ENCODE results near the gene C22orf15.
A peak's percentile ranks its signal among the peaks of the same experiment; 100 is the strongest.

The C22orf15 gene

DNA sequence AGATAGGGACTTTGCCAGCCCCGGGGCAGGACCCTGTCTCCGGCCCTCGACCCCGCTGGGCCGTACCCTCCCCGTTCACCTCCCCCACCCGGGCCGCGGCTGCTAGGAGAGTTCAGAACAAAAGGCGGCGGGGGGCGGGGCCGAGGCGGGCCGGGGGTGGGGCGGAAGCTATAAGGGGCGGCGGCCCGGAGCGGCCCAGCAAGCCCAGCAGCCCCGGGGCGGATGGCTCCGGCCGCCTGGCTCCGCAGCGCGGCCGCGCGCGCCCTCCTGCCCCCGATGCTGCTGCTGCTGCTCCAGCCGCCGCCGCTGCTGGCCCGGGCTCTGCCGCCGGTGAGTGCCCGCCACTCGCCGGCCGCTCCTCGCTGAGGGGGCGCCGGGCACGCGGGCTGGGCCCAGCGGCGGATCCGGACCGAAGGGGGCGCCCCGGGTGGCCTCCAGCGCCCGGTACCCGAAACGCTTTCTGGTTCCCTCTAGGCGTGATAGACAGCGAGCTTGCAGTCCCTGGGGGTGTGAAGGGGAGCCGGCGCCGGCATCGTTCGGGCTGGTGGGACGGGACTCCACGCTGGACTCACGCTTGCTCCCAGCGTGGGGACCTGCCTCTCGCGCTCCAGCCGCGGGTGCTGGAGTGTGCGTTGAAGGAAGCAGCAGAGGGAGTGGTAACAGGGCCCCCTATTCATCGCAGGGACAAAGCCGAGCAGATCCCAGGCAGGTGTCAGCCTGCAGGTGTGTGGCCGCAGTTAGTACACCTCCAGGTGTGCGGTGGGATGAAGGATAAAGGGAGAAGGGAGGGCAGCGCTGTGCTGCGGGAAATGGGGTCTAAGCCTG, 10.1 kb downstream of the C22orf15 start, which contains the start of gene MMP11:
Gene MMP11 (plus strand): TSS at position 201 of the 825 bp plus-strand sequence. CDS start 22 bp downstream, at position 223.
- DNase-seq (ENCODE audit: low spot score) = peak; percentile 84

- DNase-seq (ENCODE audit: low spot score) = no peak
These were observed 10.8 kb downstream of the C22orf15 start for GRCh38 chr22:23773483-23774113.

DNA sequence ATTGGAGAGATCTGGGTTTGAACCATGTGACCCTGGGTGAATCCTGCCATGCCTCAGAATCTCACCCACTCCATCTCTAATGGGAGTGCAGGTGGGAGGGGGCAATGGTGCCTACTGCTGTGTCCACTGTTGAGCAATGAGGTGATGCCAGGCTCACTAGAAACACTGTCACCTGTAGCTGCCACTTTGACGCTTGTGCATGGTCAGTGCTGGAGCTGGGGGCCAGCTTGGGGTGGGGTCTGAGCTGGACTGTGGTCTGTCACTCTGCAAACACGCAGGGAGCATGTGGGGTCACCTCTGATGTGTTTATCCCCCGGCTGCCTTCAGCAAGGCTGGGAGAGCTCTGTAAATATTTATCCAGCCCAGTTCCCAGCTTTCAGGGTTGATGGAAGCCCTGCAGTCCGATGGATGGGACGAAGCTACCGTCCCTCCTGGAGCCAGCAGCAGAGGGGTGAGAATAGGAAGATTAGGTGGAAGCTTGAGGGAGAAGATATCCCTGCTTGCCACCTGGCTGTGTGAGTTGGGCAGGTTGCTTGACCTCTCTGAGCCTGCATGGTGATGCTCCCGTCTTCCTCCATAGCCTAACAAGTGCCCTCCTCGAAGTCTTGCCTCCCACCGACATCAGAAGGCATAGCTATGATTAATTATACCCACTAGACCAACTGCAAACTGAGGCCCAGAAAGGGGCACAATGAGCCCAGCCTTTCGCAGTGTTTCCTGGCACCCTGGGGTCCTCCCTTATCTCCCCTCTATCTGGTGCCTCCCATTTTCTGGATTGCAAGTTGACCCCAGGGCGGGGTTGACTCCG, 11.5 kb downstream of the C22orf15 start:
- DNase-seq (ENCODE audit: low spot score) = no peak

- DNase-seq (ENCODE audit: low spot score) = peak; percentile 53
These were observed 12.2 kb downstream of the C22orf15 start for GRCh38 chr22:23774922-23775436.

DNA sequence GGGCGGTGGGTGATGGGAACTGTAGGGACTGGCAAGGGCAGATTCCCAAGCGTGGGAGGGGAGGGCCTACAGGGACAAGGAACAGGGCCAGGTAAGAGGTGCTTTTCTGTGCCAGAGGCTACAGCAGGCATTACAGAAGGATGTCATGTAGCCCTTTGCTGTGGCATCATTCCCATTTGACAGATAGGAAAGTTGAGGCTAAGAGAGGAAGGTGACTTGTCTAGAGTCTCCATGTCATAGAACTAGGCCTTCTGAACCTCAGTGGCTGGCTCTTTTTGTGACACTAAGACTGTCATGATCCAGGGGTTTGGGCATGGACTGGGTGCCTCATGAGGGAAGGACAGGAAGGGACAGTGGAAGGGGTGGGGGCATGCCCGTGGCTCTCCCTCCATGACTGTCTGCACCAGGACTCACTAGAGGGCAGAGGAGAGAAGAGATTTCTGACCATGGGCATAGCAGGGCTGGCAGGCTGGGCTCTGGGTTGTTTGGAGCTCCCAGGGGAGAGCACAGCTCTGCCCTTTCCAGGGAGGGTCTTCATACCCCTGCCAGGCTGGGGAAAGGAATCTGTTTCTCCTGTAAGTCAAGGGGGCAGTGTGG, 13.1 kb downstream of the C22orf15 start:
- no peak for DNase-seq (ENCODE audit: low spot score)

DNA sequence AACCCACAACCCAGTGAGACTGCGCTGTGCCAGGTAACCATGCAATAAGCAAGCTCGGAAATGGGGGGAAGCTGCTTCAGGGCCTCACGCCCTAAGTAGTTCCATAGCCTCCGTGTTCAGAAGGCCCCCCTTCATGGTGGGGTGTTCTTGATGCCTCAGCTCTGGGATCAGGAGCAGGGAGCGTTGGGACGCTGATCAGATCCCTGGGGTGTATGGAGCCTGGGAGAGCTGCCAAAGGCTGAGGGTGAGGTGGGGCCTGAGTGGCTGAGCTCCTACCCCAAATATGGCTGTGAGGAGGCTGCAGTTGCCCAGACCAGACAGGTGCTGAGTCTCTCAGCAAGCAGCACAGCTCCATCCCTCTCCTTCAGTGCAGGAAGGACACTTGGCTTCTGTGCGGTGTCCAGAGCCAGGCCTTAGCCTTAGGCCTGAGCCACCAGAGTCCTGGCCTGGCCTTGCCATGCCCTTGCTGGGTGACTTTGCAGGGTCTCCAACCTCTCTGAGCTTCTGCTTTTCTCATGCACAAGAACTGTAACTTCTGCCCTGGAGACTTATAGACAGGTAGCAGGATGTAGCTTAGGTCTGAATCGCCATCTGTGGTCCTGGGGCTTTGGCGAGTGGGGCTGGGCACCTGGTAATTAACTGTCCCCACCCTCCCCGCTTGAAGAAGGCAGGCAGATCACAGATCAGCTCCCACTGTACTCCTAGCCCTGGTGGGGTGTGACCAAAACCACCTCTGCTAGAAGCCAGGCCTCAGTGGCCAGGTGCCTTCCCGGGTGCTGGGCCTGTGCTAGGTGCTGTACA, 15.2 kb downstream of the C22orf15 start:
- DNase-seq (ENCODE audit: low spot score) = no peak

- DNase-seq (ENCODE audit: low spot score) = no peak
These were observed 15.7 kb downstream of the C22orf15 start for GRCh38 chr22:23778577-23778900.

- DNase-seq (ENCODE audit: low spot score) = no peak
These were observed 16.3 kb downstream of the C22orf15 start for GRCh38 chr22:23779083-23779482.

DNA sequence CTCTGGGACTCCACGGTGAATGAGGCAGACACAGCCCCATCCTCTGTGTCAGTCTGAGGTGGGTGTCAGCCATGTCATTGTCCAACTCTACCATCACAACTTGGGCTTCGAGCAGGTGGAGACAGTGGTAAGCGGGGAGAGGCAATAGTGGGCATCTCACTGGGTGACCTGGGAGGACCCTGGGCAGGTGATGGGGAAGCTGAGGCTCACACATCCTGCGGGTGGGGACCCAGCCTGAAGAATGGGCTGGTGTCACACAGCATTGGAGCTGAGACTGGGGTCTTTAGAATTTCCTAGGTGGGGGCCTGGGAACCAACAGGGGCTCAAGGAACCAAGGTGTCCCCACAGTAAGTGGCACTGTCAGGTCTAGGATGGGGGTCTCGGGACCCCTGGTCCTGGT, 16.9 kb downstream of the C22orf15 start:
- no peak for DNase-seq (ENCODE audit: low spot score)

- no peak for DNase-seq (ENCODE audit: low spot score)
These were observed 17.5 kb downstream of the C22orf15 start for GRCh38 chr22:23780146-23780748.

- DNase-seq (ENCODE audit: low spot score) = no peak
These were observed 18.3 kb downstream of the C22orf15 start for GRCh38 chr22:23781065-23781464.

GRCh38 chr22:23781511-23782183, 18.9 kb downstream of the C22orf15 start:
- no peak for DNase-seq (ENCODE audit: low spot score)

DNA sequence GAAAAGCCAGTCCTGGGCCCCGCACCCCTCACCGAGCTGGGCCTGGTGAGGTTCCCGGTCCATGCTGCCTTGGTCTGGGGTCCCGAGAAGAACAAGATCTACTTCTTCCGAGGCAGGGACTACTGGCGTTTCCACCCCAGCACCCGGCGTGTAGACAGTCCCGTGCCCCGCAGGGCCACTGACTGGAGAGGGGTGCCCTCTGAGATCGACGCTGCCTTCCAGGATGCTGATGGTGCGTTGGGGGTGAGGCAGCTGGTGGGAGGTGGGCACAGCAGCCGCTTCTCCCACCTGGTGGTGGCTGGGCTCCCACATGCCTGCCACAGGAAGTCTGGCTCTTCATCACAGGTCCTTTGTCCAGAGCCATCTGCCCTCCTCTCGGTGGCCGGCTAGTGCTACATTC, 19.5 kb downstream of the C22orf15 start:
- DNase-seq (ENCODE audit: low spot score) = no peak

DNA sequence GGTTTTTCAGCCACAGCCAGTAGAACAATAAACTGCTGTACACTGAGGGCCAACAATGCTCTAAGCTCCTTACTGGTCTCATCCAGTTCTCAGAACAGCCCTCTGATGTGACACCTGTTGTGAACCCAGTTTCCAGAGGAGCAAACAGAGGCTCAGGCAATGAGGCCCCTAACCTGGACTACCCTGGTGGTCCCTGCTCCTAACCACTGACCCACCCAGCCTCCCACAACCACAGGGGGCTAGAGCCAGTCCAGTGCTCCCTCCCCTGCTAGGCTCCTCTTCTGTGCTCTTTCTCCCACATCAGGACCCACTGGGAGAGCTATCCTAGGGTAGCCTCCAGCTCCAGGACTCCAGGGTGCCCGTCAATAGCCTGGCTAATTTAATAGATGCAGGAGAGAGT, 19.9 kb downstream of the C22orf15 start:
- no peak for DNase-seq (ENCODE audit: low spot score)

DNA sequence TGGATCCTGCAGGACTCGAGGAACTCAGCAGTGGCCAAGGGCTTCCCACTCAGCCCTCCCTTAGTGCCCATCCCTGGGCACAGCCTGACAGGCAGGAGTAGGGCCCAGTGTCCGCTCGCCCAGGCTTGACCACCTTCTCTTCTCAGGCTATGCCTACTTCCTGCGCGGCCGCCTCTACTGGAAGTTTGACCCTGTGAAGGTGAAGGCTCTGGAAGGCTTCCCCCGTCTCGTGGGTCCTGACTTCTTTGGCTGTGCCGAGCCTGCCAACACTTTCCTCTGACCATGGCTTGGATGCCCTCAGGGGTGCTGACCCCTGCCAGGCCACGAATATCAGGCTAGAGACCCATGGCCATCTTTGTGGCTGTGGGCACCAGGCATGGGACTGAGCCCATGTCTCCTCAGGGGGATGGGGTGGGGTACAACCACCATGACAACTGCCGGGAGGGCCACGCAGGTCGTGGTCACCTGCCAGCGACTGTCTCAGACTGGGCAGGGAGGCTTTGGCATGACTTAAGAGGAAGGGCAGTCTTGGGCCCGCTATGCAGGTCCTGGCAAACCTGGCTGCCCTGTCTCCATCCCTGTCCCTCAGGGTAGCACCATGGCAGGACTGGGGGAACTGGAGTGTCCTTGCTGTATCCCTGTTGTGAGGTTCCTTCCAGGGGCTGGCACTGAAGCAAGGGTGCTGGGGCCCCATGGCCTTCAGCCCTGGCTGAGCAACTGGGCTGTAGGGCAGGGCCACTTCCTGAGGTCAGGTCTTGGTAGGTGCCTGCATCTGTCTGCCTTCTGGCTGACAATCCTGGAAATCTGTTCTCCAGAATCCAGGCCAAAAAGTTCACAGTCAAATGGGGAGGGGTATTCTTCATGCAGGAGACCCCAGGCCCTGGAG, 20.7 kb downstream of the C22orf15 start:
- no peak for DNase-seq (ENCODE audit: low spot score)

DNA sequence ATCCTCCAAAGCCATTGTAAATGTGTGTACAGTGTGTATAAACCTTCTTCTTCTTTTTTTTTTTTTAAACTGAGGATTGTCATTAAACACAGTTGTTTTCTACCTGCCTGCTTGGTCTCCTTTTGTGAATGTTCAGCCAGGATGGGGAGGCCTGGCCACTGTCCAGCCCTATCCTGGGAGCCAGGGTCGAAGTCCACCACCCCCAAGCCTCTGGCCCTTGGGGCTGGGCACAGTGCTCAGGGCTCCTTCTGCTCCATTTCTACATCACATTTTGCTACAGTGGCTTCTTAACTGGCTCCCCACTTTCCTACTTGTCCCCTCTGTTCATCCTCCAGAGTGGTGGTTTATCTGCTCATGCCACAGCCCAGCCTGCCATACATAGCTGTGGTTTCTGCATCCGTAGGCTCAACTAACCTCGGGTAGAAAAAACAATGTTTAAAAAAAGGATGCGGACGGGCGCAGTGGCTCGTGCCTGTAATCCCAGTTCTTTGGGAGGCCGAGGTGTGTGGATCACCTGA, 21.5 kb downstream of the C22orf15 start:
- DNase-seq (ENCODE audit: low spot score) = no peak

DNA sequence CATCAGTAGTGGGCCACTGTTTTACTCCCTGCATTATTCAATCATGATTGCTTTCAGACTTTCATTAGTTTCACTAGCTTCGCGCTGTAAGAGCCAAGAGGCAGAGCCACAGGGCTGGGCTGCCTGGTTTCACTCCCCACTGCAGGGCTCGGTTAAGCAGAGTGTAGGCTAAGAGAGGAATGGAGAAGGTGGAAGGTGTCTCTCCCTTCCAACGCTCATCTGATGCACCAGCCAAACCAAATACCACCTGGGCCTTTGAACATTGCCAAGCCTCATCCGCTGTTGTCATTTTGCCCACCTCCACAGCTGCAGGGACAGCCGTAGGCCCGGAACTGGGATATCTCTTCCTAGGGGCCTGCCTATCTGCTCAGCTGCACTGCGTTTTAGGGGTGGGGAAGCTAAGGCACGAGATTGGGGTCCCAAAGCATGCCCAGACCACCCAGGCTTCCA, 23.5 kb downstream of the C22orf15 start:
- DNase-seq (ENCODE audit: low spot score) = no peak

DNA sequence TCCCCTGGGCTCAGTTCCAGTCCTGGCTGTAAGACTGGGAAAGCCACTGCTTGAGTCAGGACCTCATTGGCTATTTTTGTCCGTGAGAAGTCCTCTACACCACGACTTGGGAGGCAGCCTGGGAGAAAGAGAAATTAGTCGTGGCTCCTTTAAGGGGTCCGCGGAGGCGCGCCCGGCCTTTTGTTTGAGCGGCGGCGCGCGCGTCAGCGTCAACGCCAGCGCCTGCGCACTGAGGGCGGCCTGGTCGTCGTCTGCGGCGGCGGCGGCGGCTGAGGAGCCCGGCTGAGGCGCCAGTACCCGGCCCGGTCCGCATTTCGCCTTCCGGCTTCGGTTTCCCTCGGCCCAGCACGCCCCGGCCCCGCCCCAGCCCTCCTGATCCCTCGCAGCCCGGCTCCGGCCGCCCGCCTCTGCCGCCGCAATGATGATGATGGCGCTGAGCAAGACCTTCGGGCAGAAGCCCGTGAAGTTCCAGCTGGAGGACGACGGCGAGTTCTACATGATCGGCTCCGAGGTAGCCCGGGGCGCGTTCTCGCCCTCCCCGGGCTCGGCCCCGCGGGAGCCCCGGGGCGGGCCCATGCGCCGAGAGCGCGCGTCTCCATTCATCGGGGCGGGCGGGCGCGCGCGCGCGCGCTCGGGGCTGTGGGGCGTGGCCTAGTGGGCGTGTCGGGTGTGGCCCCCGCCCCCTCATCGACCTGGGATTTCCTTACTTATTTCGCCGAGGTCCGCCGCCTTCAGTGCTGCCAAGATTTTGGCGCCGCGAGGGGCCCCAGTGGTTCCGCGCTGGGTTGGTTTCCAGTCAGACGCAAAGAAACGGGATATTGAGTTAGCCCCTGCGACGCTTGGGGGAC, 24.2 kb downstream of the C22orf15 start, which contains the start of gene SMARCB1:
Gene SMARCB1 (plus strand): TSS at position 215 of the 848 bp plus-strand sequence. CDS start 204 bp downstream, at position 419.
- peak; percentile 94 for DNase-seq (ENCODE audit: low spot score)
